GM12878 (cell line): Measurements from ENCODE around the gene PDE6A. TPM values are rescaled to one million over a fixed set of nuclear protein-coding genes. Genes with fewer than 3 reads are reported as not detected.

Experiments used
- ATAC-seq: fragments of 200-7000 bp; cut with Tn5 transposase; 3 replicates; pipeline ENCODE4 v1.9.1; 2020; ENCODE audit warnings: mild to moderate bottlenecking, moderate library complexity
- BruUV-seq: library from RNA; stranded (reverse); fragments of 400-500 nt; replicated peaks from 2 replicates; lab custom pipeline; 2021; lab: Mats Ljungman, UMichigan
- CTCF ChIA-PET: fragments of 300-600 bp; sonication (Branson Sonifier 250); formaldehyde crosslinking; extraction: SDS; loops from one replicate; lab custom pipeline; 2021; ENCODE audit warnings: inconsistent platforms; lab: Yijun Ruan, JAX
- POLR2A ChIA-PET: fragments of 350-600 bp; formaldehyde crosslinking; extraction: SDS; loops from one replicate; lab custom pipeline; 2021; ENCODE audit warnings: inconsistent platforms; lab: Charles Lee
- RAD21 ChIA-PET: fragments of 300-600 bp; sonication (Branson Sonifier 250); formaldehyde crosslinking; loops from one replicate; lab custom pipeline; 2023; ENCODE audit warnings: antibody characterized with exemption; ENCODE audit not compliant: unreplicated experiment; lab: Charles Lee
- SMC1A ChIA-PET: fragments of 300-600 bp; sonication (Branson Sonifier 250); formaldehyde crosslinking; loops from one replicate; lab custom pipeline; 2023; ENCODE audit not compliant: unreplicated experiment, uncharacterized antibody; lab: Charles Lee
- DNase-seq: peaks from one replicate; pipeline ENCODE4 v3.0.0-alpha.2; 2011; ENCODE audit warnings: low read depth, low spot score
- FAIRE-seq: peaks from 3 replicates; lab custom pipeline; 2011; peaks lifted over from hg19 to GRCh38; lab: Jason Lieb, UNC
- H2AFZ ChIP-seq: 2 replicates; pipeline ENCODE4 v1.6.0; 2011; ENCODE audit warnings: low read depth, low read length, control low read depth; ENCODE audit not compliant: control insufficient read depth
- H3K27ac ChIP-seq: 2 replicates; pipeline ENCODE4 v1.5.1; 2011; ENCODE audit warnings: control low read depth; ENCODE audit not compliant: control insufficient read depth, insufficient read depth
- H3K27me3 ChIP-seq, 2 experiments: replicated peaks in 1 of 2; 2 replicates each; pipeline versions ENCODE4 v1.6.0 to v1.6.1; 2011; ENCODE audit warnings: low read length in 1 of 2; ENCODE audit not compliant: control insufficient read depth in 2 of 2, insufficient read depth in 2 of 2
- H3K36me3 ChIP-seq, 2 experiments: 2 replicates each; pipeline ENCODE4 v1.5.1; 2011; ENCODE audit warnings: low read length in 1 of 2; ENCODE audit not compliant: control insufficient read depth in 2 of 2, insufficient read depth in 2 of 2
- H3K4me1 ChIP-seq: 2 replicates; pipeline ENCODE4 v1.6.1; 2011; ENCODE audit warnings: mild to moderate bottlenecking, low read length, moderate library complexity, mixed read lengths; ENCODE audit not compliant: control insufficient read depth, insufficient read depth
- H3K4me2 ChIP-seq: 2 replicates; pipeline ENCODE4 v1.6.0; 2011; ENCODE audit warnings: control low read depth; ENCODE audit not compliant: control insufficient read depth, insufficient read depth
- H3K4me3 ChIP-seq: fragments of 200-600 bp; sonication (generic); 2 replicates; pipeline ENCODE4 v1.5.1; 2016
- H3K79me2 ChIP-seq: 2 replicates; pipeline ENCODE4 v1.6.0; 2011; ENCODE audit warnings: low read length; ENCODE audit not compliant: control insufficient read depth, insufficient read depth
- H3K9ac ChIP-seq: 2 replicates; pipeline ENCODE4 v1.8.0; 2011; ENCODE audit warnings: low read length, control low read depth, mixed read lengths; ENCODE audit not compliant: control insufficient read depth, insufficient read depth
- H3K9me3 ChIP-seq: replicated peaks from 3 replicates; pipeline ENCODE4 v1.5.1; 2011; ENCODE audit warnings: mild to moderate bottlenecking, low read length; ENCODE audit not compliant: control insufficient read depth, insufficient read depth
- H4K20me1 ChIP-seq: 2 replicates; pipeline ENCODE4 v1.6.0; 2011; ENCODE audit not compliant: control insufficient read depth, insufficient read depth
- NFYA ChIP-seq: IDR thresholded peaks from 2 replicates; pipeline ENCODE4 v1.6.1; 2011; ENCODE audit warnings: low read depth, mild to moderate bottlenecking, low read length, improper control_type of control experiment, borderline replicate concordance
- NR2C2 ChIP-seq: IDR thresholded peaks from 2 replicates; pipeline ENCODE4 v1.6.1; 2011; ENCODE audit warnings: borderline replicate concordance, low read depth; ENCODE audit not compliant: control insufficient read depth, insufficient read length
- PAX8 ChIP-seq: fragments of 450-650 bp; IDR thresholded peaks from 2 replicates; pipeline ENCODE4 v1.6.1; 2017; ENCODE audit warnings: mild to moderate bottlenecking, moderate library complexity
- POLR2A ChIP-seq: IDR thresholded peaks from 2 replicates; pipeline ENCODE4 v1.6.1; 2011; ENCODE audit warnings: low read depth, mild to moderate bottlenecking, low read length
- WGBS: methylation state at CpG from one replicate; pipeline ENCODE4 v1.1.6; 2016; ENCODE audit warnings: low lambda C conversion rate; ENCODE audit not compliant: insufficient replicate concordance, insufficient coverage; ENCODE audit errors: missing lambda C conversion rate; 5-methylcytosine and 5-hydroxymethylcytosine counted together
- in situ Hi-C: fragments of 300-500 bp; cut with MboI; formaldehyde crosslinking; loops from 9 replicates; pipeline ENCODE4 v1.14.3; 2018; ENCODE audit warnings: mixed read lengths
- intact Hi-C: fragments of 100-400 bp; cut with micrococcal nuclease; formaldehyde crosslinking; loops from one replicate; pipeline ENCODE4 v1.14.2; 2022; ENCODE audit not compliant: unreplicated experiment
- polyA plus RNA-seq, 11 experiments: library from polyadenylated mRNA; depleted of rRNA in 4 of 11; unstranded in 6 of 11; stranded (reverse) in 5 of 11; fragments of >200 nt; fragmentation: Nextera tagmentation in 4 of 11; fragmentation: Illumina TruSeq in 1 of 11; extraction: Ambion mirVana in 4 of 11; extraction: Trizol in 1 of 11; gene quantifications; 1 replicate in 1 of 11; 2 replicates in 10 of 11; pipeline versions ENCODE4 v1.2.1 to v1.2.3, GENCODE V29; 2011 to 2016; ENCODE audit warnings: inconsistent platforms in 2 of 11, missing spikeins in 2 of 11, low read depth in 1 of 11
- total RNA-seq, 4 experiments: library from RNA; depleted of rRNA in 3 of 4; stranded (reverse); fragments of >200 nt in 3 of 4; fragmentation: Illumina TruSeq in 1 of 4; extraction: Trizol in 1 of 4; gene quantifications; 2 replicates each; pipeline versions ENCODE4 v1.2.1 to v1.2.3, GENCODE V29; 2013 to 2021
- TF ChIP-seq, protein P1 (sequence below): fragments of 450-650 bp; formaldehyde crosslinking; IDR thresholded peaks from 2 replicates; pipeline ENCODE4 v1.5.0; 2022; ENCODE audit warnings: mild to moderate bottlenecking, missing genetic modification characterization

The PDE6A gene
- total and polyA plus RNA-seq, 10 of the 15 experiments (the other 5 are each of a cell fraction or from before 2014, with no cell fraction given) = 0.05 to 0.26 TPM; not detected in 8

DNA sequence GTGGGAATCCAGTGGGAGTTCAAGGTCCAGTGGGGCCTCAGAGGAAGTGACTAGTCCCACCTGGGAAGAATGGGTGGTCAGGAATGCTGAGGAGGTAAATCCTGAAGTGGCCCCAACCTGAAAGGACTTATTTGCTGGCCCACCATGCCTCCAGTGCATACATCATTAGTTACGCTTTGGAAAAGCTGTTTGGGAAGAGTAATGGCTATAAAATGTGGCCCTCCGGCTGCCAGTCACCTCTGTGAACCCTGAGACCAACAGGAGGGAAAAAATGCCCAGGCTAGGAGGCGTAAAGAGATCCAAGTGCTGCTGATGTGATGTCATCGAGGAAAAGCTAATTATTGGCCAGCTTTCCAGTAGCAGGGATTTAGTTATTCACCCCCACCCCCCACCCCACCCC is 13.3 kb upstream of the PDE6A start:
- FAIRE-seq (no peak), DNase-seq (no peak), ATAC-seq (no peak)
- intact Hi-C loops (no loop called here), in situ Hi-C loops (no loop called here)
- Histone ChIP-seq H3K4me1 (peaks cover 12% of the 10 kb centered on the region), H3K9me3 (no peaks in the 10 kb centered on the region), H3K4me3 (no peak overlapping the region), H3K4me2 (no peak overlapping the region), H4K20me1 (no peaks in the 10 kb centered on the region), H3K9ac (no peak overlapping the region), H3K27me3 (no peaks in the 10 kb centered on the region; a peak in 1 of 4 replicates), H3K79me2 (no peaks in the 10 kb centered on the region), H3K36me3 (no peaks in the 10 kb centered on the region), H3K27ac (no peak overlapping the region), H2AFZ (no peak overlapping the region)
- ChIA-PET SMC1A (interaction anchor here (1.2 to 2.9 kb wide), 3 partner anchors 102 to 124 kb away, joined by 3 to 12 read pairs (median 8); no protein-coding TSS in a partner anchor), RAD21 (interaction anchor here (1.1 to 1.2 kb wide), 2 partner anchors 124 to 182 kb away, joined by 3 read pairs; no protein-coding TSS in a partner anchor), POLR2A (interaction anchor here (0.6 kb wide), 1 partner anchor 481 kb away, joined by 4 read pairs; no protein-coding TSS in a partner anchor), CTCF (interaction anchor here (1.0 to 6.6 kb wide), 10 partner anchors 10 to 272 kb away, joined by 3 to 59 read pairs (median 7); no protein-coding TSS in a partner anchor)
- BruUV-seq = no TSS peak
- TF ChIP-seq PAX8 = no peak
- TF ChIP-seq NR2C2 = no peak
- no peak for TF ChIP-seq POLR2A
- TF ChIP-seq, protein P1, sequence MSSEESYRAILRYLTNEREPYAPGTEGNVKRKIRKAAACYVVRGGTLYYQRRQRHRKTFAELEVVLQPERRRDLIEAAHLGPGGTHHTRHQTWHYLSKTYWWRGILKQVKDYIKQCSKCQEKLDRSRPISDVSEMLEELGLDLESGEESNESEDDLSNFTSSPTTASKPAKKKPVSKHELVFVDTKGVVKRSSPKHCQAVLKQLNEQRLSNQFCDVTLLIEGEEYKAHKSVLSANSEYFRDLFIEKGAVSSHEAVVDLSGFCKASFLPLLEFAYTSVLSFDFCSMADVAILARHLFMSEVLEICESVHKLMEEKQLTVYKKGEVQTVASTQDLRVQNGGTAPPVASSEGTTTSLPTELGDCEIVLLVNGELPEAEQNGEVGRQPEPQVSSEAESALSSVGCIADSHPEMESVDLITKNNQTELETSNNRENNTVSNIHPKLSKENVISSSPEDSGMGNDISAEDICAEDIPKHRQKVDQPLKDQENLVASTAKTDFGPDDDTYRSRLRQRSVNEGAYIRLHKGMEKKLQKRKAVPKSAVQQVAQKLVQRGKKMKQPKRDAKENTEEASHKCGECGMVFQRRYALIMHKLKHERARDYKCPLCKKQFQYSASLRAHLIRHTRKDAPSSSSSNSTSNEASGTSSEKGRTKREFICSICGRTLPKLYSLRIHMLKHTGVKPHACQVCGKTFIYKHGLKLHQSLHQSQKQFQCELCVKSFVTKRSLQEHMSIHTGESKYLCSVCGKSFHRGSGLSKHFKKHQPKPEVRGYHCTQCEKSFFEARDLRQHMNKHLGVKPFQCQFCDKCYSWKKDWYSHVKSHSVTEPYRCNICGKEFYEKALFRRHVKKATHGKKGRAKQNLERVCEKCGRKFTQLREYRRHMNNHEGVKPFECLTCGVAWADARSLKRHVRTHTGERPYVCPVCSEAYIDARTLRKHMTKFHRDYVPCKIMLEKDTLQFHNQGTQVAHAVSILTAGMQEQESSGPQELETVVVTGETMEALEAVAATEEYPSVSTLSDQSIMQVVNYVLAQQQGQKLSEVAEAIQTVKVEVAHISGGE = no peak
- no peak for TF ChIP-seq NFYA
- 67% methylated on average over 4 of the region's 4 CpGs for WGBS
